NB4 (cell line): ENCODE results near the gene MUC13.

ENCODE experiments used
- DNase-seq: peaks from one replicate; pipeline ENCODE4 v3.0.0; 2010; ENCODE audit warnings: low read depth
- H3K4me3 ChIP-seq: one replicate; pipeline ENCODE4 v1.5.1; 2011; ENCODE audit warnings: mild to moderate bottlenecking, low read depth, low read length, moderate library complexity
- CTCF ChIP-seq: IDR thresholded peaks from one replicate; pipeline ENCODE4 v1.5.1; 2012; ENCODE audit warnings: low read depth, low read length
- MAX ChIP-seq: IDR thresholded peaks from 2 replicates; pipeline ENCODE4 v1.6.1; 2011; ENCODE audit warnings: low read depth, low read length
- MYC ChIP-seq: IDR thresholded peaks from 2 replicates; pipeline ENCODE4 v1.6.1; 2011; ENCODE audit warnings: low read depth, low read length
- POLR2A ChIP-seq: IDR thresholded peaks from 2 replicates; pipeline ENCODE4 v1.6.1; 2011; ENCODE audit warnings: mild to moderate bottlenecking; ENCODE audit not compliant: insufficient read length; ENCODE audit errors: extremely low read depth

The MUC13 gene

GRCh38 chr3:124974691-124975090 lies 40.1 kb upstream of the MUC13 start:
- no peak for DNase-seq
- no peak overlapping the region for H3K4me3 ChIP-seq
- TF ChIP-seq MAX (no peak), CTCF (no peak), MYC (no peak), POLR2A (no peak)

- H3K4me3 ChIP-seq: no peak overlapping the region
- TF ChIP-seq MYC (no peak), CTCF (no peak), MAX (no peak), POLR2A (no peak)
- no peak for DNase-seq
These were observed 38.7 kb upstream of the MUC13 start for GRCh38 chr3:124973290-124973689.

GRCh38 chr3:124972457-124972856 lies 37.9 kb upstream of the MUC13 start:
- no peak overlapping the region for H3K4me3 ChIP-seq
- DNase-seq: no peak
- no peak for TF ChIP-seq MAX
- TF ChIP-seq CTCF: no peak
- TF ChIP-seq MYC: no peak
- TF ChIP-seq POLR2A: no peak

- TF ChIP-seq MYC (no peak), CTCF (no peak), POLR2A (no peak), MAX (no peak)
- DNase-seq: no peak
These were observed 35.6 kb upstream of the MUC13 start for GRCh38 chr3:124969963-124970722.

GRCh38 chr3:124969190-124969589 lies 34.6 kb upstream of the MUC13 start:
- no peak for TF ChIP-seq POLR2A
- no peak for TF ChIP-seq CTCF
- TF ChIP-seq MYC: no peak
- no peak for TF ChIP-seq MAX
- DNase-seq: no peak

More at GRCh38 chr3:124969963-124970722, 35.6 kb upstream of the MUC13 start:
- no peak overlapping the region for H3K4me3 ChIP-seq

More at GRCh38 chr3:124969190-124969589, 34.6 kb upstream of the MUC13 start:
- H3K4me3 ChIP-seq: no peak overlapping the region
